ENCODE data around the gene EBP.
"Not testable (repeated sequence)": the region's sequence is repeated elsewhere in the genome, so short reads cannot be mapped to it uniquely, and the experiment has no call there.

The EBP gene

GRCh38 chrX:48531358-48531959, 9.9 kb downstream of the EBP start:
- DNase-seq: no peak

- no peak for DNase-seq
Measured at GRCh38 chrX:48532161-48532560, 10.6 kb downstream of the EBP start.

- no peak for DNase-seq
Measured at GRCh38 chrX:48533165-48533564, 11.6 kb downstream of the EBP start.

DNA sequence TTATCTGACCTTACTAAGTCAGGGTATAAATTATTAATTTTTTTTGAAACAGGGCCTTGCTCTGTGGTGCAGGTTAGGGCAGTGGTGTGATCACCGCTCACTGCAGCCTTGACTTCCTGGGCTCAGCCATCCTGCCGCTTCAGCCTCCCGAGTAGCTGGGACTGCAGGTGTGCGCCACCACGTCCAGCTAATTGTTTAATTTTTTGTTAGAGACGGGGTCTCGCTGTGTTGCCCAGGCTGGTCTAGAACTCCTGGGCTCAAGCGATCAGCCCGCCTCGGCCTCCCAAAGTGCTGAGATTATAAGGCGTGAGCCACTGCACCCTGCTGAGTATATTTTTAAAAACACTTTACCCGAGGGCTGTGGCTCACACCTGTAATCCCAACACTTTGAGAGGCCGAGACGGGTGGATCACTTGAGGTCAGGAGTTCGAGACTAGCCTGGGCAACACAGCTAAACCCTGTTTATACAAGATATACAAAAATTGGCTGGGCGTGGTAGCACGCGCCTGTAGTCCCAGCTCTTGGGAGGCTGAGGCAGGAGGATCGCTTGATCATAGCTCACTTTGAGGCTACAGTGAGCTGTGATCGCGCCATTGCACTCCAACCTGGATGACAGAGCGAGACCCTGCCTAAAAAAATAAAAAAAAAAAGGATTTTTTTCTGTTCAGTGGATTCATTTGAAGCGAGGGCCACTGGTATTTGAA, 17.2 kb downstream of the EBP start:
- no peak for DNase-seq

DNA sequence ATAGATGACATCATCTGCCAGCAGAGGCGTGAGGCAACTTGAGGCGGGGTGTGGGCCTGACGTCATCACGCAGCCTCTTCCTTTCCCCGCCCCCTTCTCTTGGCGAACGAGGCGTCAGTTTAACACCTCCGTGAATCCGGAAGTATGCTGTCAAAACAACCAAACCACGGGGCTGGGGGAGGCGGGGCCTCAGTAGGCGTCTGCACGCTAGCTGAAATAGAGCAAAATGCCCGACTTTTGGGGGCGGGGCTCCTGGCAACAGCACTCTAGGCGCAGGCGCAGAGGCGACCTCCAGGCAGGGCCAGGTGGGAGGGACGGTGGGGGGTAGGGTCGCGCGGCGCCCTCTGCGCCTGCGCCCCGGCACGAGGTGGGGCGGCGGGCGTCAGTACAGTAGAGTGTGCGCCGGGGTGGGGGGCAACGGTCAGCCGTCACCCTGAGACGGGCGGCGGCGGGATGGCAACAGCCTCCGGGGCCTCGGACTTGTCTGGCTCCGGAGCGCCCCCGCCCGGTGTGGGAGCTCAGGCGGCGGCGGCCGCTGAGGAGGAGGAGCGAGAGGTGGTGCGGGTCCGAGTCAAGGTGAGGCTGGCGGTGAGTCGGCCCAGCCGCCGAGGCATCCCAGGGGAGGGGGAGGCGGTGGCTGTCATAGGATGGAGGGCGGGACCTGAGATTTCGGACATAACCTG, 17.9 kb downstream of the EBP start, which contains the start of gene TBC1D25:
Gene TBC1D25 (plus strand): TSS at position 370 of the 683 bp plus-strand sequence. CDS start 84 bp downstream, at position 454.
- peak; percentile 96 for DNase-seq

DNA sequence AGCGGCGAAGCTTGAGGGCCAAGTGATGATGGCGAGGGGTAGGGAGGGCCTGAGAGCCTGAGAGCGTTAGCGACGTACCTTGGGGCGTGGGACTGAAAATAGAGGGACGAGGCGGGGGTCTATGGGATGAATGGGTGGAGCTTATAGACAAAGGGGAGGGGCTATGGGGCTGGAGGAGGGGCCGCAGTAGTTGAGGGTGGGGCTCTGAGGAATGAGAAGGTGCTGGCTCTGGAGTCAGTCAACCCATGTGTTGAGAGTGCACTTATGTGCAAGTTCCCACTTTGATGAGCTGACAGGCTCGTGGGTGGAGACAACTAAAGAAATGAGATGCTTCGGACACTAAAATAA, 18.4 kb downstream of the EBP start:
- no peak for DNase-seq

- DNase-seq: no peak
Measured at GRCh38 chrX:48540480-48540879, 18.9 kb downstream of the EBP start.

GRCh38 chrX:48541140-48541814, 19.7 kb downstream of the EBP start:
- no peak for DNase-seq

DNA sequence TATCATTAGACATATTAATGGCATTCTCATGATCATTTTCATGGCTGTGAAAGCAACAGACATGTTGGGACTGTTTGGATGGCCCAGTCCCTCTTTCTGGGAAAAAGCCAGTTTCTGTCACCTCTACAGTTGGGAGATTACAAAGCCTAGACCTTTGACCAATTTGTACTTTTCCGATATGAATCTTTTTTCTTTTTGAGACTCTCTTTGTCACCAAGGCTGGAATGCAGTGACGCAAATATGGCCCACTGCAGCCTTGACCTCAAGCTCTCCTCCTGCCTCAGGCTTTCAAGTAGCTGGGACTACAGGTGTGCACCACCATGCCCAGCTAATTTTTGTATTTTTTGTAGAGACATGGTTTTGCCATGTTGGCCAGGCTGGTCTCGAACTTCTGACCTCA, 27.3 kb downstream of the EBP start:
- no peak for DNase-seq

DNA sequence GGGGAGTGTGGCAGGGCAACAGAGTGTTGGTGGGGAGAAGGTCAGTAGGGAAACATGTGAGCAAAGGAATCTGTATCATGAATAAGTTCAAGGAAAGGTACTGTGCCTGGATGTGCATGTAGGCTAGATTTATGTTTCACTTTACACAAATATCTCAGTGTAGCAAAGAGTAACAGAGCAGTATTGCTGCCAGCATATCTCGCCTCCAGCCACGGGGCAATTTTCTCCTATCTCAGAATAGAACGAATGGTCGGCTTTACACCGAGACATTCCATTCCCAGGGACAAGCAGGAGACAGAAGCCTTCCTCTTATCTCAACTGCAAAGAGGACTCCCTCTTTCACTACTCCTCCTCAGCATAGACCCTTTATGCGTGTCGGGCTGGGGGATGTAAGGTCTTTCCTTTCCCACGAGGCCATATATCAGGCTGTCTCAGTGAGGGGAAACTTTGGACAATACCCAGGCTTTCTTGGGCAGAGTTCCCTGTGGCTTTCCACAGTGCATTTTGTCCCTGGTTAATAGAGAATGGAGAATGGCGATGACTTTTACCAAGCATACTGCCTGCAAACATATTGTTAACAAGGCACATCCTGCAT, 34.2 kb downstream of the EBP start:
- DNase-seq: not testable (repeated sequence)

GRCh38 chrX:48558271-48558670, 36.7 kb downstream of the EBP start:
- no peak for DNase-seq

DNA sequence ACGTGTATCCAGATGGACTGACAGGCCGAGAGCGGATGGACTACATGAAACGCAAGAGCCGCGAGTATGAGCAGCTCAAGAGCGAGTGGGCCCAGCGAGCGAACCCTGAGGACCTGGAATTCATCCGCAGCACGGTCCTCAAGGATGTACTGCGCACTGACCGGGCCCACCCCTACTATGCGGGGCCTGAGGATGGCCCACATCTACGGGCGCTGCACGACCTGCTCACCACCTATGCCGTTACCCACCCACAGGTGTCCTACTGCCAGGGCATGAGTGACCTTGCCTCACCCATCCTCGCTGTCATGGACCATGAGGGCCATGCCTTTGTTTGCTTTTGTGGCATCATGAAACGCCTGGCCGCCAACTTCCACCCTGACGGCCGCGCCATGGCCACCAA, 38.0 kb downstream of the EBP start:
- no peak for DNase-seq

- DNase-seq: no peak
Measured at GRCh38 chrX:48560056-48560455, 38.4 kb downstream of the EBP start.

GRCh38 chrX:48560681-48561080, 39.1 kb downstream of the EBP start:
- DNase-seq: no peak

DNA sequence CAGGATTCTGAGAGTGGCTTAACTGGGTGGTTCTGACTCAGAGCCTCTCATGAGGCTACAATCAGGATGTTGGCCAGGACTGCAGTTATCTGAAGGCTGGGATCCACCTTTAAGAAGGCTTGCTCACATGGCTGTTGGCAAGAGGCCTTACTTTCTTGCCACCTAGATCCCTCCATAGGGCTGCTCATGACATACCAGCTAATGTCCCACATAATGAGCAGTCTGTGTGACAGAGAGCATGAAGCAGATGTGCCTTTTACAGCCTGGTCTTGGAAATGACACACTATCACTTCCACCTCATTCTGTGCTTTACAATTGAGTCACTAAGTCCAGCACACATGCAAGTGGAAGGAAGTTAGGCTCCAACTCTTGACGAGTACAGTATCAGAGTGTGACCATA, 48.4 kb downstream of the EBP start:
- no peak for DNase-seq

GRCh38 chrX:48573690-48574269, 52.2 kb downstream of the EBP start:
- DNase-seq: peak; percentile 38

GRCh38 chrX:48574270-48575266, 53.0 kb downstream of the EBP start, which contains the start of gene RBM3:
TSS of gene RBM3 (plus strand) at chrX:48574484. CDS start at chrX:48575181, 697 bp downstream.
- DNase-seq: peak; percentile 95

- no peak for DNase-seq
Measured at GRCh38 chrX:48575642-48576041, 54.0 kb downstream of the EBP start.

- no peak for DNase-seq
Measured at GRCh38 chrX:48576108-48576507, 54.5 kb downstream of the EBP start.

Measured in left hindlimb (tissue), 1 donor.